HEK293 (cell line): ENCODE data around the gene CAPNS1.

ENCODE experiments used
- CTCF ChIA-PET: fragments of 350-600 bp; formaldehyde crosslinking; extraction: SDS; loops from one replicate; lab custom pipeline; 2021; ENCODE audit warnings: antibody characterized with exemption; lab: Yijun Ruan, JAX
- POLR2A ChIA-PET: fragments of 300-600 bp; formaldehyde crosslinking; extraction: SDS; loops from one replicate; lab custom pipeline; 2020; ENCODE audit warnings: antibody characterized with exemption, inconsistent platforms; lab: Yijun Ruan, JAX
- H3K27ac ChIP-seq: fragments of 200-500 bp; sonication (Bioruptor generic); 2 replicates; pipeline ENCODE4 v1.5.1; 2014; ENCODE audit warnings: low read depth, low read length, control low read depth, inconsistent platforms; ENCODE audit errors: extremely low read depth
- H3K36me3 ChIP-seq, 2 experiments: fragments of 200-500 bp in 1 of 2; sonication (Bioruptor generic) in 1 of 2; 1 replicate in 1 of 2; 2 replicates in 1 of 2; pipeline ENCODE4 v1.5.1; 2014 to 2017; ENCODE audit warnings: inconsistent platforms in 2 of 2, low read length in 2 of 2; ENCODE audit not compliant: control insufficient read depth in 2 of 2, insufficient read depth in 1 of 2
- H3K4me1 ChIP-seq: fragments of 200-500 bp; sonication (Bioruptor generic); 2 replicates; pipeline ENCODE4 v1.5.1; 2014; ENCODE audit warnings: mild to moderate bottlenecking, low read length, inconsistent platforms; ENCODE audit not compliant: control insufficient read depth, insufficient read depth
- H3K4me3 ChIP-seq: 2 replicates; pipeline ENCODE4 v1.5.1; 2011; ENCODE audit warnings: low read depth, mild to moderate bottlenecking, control low read depth, low read length, moderate library complexity
- H3K9me3 ChIP-seq: fragments of 200-500 bp; sonication (Bioruptor generic); 2 replicates; pipeline ENCODE4 v1.5.1; 2014; ENCODE audit warnings: low read depth, low read length, inconsistent platforms; ENCODE audit not compliant: control insufficient read depth, insufficient read depth
- ELK4 ChIP-seq: IDR thresholded peaks from 2 replicates; pipeline ENCODE4 v1.6.1; 2011; ENCODE audit warnings: mild to moderate bottlenecking, low read depth, low read length, borderline replicate concordance
- GLI4 ChIP-seq: fragments of 450-650 bp; formaldehyde crosslinking; IDR thresholded peaks from 2 replicates; pipeline ENCODE4 v1.5.1; 2016; ENCODE audit warnings: missing biosample characterization, missing genetic modification characterization
- GLIS1 ChIP-seq: fragments of 450-650 bp; formaldehyde crosslinking; IDR thresholded peaks from 2 replicates; pipeline ENCODE4 v1.5.1; 2016; ENCODE audit warnings: missing biosample characterization, missing genetic modification characterization
- IKZF3 ChIP-seq: fragments of 450-650 bp; IDR thresholded peaks from 2 replicates; pipeline ENCODE4 v1.5.0; 2018; ENCODE audit warnings: missing biosample characterization, mild to moderate bottlenecking, missing genetic modification characterization, moderate library complexity
- KLF7 ChIP-seq: fragments of 450-650 bp; formaldehyde crosslinking; IDR thresholded peaks from 2 replicates; pipeline ENCODE4 v1.5.1; 2016; ENCODE audit warnings: missing biosample characterization, missing genetic modification characterization, borderline replicate concordance
- KLF8 ChIP-seq: fragments of 450-650 bp; formaldehyde crosslinking; IDR thresholded peaks from 2 replicates; pipeline ENCODE4 v1.5.1; 2016; ENCODE audit warnings: missing biosample characterization, missing genetic modification characterization
- MZF1 ChIP-seq: fragments of 450-650 bp; formaldehyde crosslinking; IDR thresholded peaks from 2 replicates; pipeline ENCODE4 v1.5.1; 2017; ENCODE audit warnings: missing biosample characterization, missing genetic modification characterization, borderline replicate concordance
- SALL2 ChIP-seq: fragments of 450-650 bp; formaldehyde crosslinking; IDR thresholded peaks from 2 replicates; pipeline ENCODE4 v1.5.0; 2017; ENCODE audit warnings: missing biosample characterization, mild to moderate bottlenecking, missing genetic modification characterization, borderline replicate concordance
- SP7 ChIP-seq: fragments of 450-650 bp; formaldehyde crosslinking; IDR thresholded peaks from 2 replicates; pipeline ENCODE4 v1.5.1; 2016; ENCODE audit warnings: missing biosample characterization, missing genetic modification characterization
- ZBTB21 ChIP-seq: fragments of 450-650 bp; formaldehyde crosslinking; IDR thresholded peaks from 2 replicates; pipeline ENCODE4 v1.5.1; 2017; ENCODE audit warnings: missing biosample characterization, missing genetic modification characterization
- ZBTB7A ChIP-seq: fragments of 450-650 bp; formaldehyde crosslinking; IDR thresholded peaks from 2 replicates; pipeline ENCODE4 v1.5.1; 2016; ENCODE audit warnings: low read depth, missing biosample characterization, missing genetic modification characterization
- ZEB2 ChIP-seq: fragments of 450-650 bp; formaldehyde crosslinking; IDR thresholded peaks from 2 replicates; pipeline ENCODE4 v1.5.1; 2016; ENCODE audit warnings: missing biosample characterization, missing genetic modification characterization
- ZNF133 ChIP-seq: fragments of 450-650 bp; formaldehyde crosslinking; IDR thresholded peaks from 2 replicates; pipeline ENCODE4 v1.5.1; 2016; ENCODE audit warnings: missing biosample characterization, missing genetic modification characterization
- ZNF16 ChIP-seq: fragments of 450-650 bp; formaldehyde crosslinking; IDR thresholded peaks from 2 replicates; pipeline ENCODE4 v1.5.1; 2016; ENCODE audit warnings: low read depth, missing biosample characterization, missing genetic modification characterization
- ZNF174 ChIP-seq: fragments of 450-650 bp; formaldehyde crosslinking; IDR thresholded peaks from 2 replicates; pipeline ENCODE4 v1.5.0; 2017; ENCODE audit warnings: missing biosample characterization, mild to moderate bottlenecking, missing genetic modification characterization
- ZNF2 ChIP-seq: fragments of 450-650 bp; formaldehyde crosslinking; IDR thresholded peaks from 2 replicates; pipeline ENCODE4 v1.5.1; 2016; ENCODE audit warnings: missing biosample characterization, missing genetic modification characterization
- ZNF311 ChIP-seq: fragments of 450-650 bp; formaldehyde crosslinking; IDR thresholded peaks from 2 replicates; pipeline ENCODE4 v1.5.1; 2017; ENCODE audit warnings: missing biosample characterization, missing genetic modification characterization, borderline replicate concordance
- ZNF324 ChIP-seq: fragments of 450-650 bp; formaldehyde crosslinking; IDR thresholded peaks from 2 replicates; pipeline ENCODE4 v1.5.1; 2016; ENCODE audit warnings: missing biosample characterization, missing genetic modification characterization
- ZNF335 ChIP-seq: fragments of 450-650 bp; formaldehyde crosslinking; conservative IDR thresholded peaks from 2 replicates; pipeline ENCODE4 v1.5.1; 2016; ENCODE audit warnings: missing biosample characterization, missing genetic modification characterization
- ZNF394 ChIP-seq: fragments of 450-650 bp; formaldehyde crosslinking; IDR thresholded peaks from 2 replicates; pipeline ENCODE4 v1.5.1; 2016; ENCODE audit warnings: missing biosample characterization, missing genetic modification characterization, mild to moderate bottlenecking, moderate library complexity, borderline replicate concordance
- ZNF398 ChIP-seq: fragments of 450-650 bp; formaldehyde crosslinking; IDR thresholded peaks from 2 replicates; pipeline ENCODE4 v1.5.1; 2017; ENCODE audit warnings: missing biosample characterization, missing genetic modification characterization
- ZNF510 ChIP-seq: fragments of 450-650 bp; formaldehyde crosslinking; IDR thresholded peaks from 2 replicates; pipeline ENCODE4 v1.5.1; 2018; ENCODE audit warnings: mild to moderate bottlenecking, missing genetic modification characterization, missing biosample characterization; ENCODE audit not compliant: insufficient replicate concordance
- ZNF521 ChIP-seq: fragments of 450-650 bp; formaldehyde crosslinking; IDR thresholded peaks from 2 replicates; pipeline ENCODE4 v1.5.1; 2017; ENCODE audit warnings: missing biosample characterization, mild to moderate bottlenecking, missing genetic modification characterization
- ZNF544 ChIP-seq: fragments of 450-650 bp; formaldehyde crosslinking; IDR thresholded peaks from 2 replicates; pipeline ENCODE4 v1.5.0; 2017; ENCODE audit warnings: missing biosample characterization, missing genetic modification characterization
- ZNF560 ChIP-seq: fragments of 450-650 bp; formaldehyde crosslinking; IDR thresholded peaks from 2 replicates; pipeline ENCODE4 v1.5.1; 2017; ENCODE audit warnings: missing biosample characterization, missing genetic modification characterization, borderline replicate concordance
- ZNF610 ChIP-seq: fragments of 450-650 bp; formaldehyde crosslinking; IDR thresholded peaks from 2 replicates; pipeline ENCODE4 v1.5.1; 2016; ENCODE audit warnings: missing biosample characterization, missing genetic modification characterization, borderline replicate concordance
- ZNF639 ChIP-seq: fragments of 450-650 bp; formaldehyde crosslinking; IDR thresholded peaks from 2 replicates; pipeline ENCODE4 v1.5.1; 2016; ENCODE audit warnings: missing biosample characterization, missing genetic modification characterization
- ZNF670 ChIP-seq: fragments of 450-650 bp; formaldehyde crosslinking; IDR thresholded peaks from 2 replicates; pipeline ENCODE4 v1.5.1; 2016; ENCODE audit warnings: missing biosample characterization, missing genetic modification characterization, low read depth
- ZNF76 ChIP-seq: fragments of 450-650 bp; formaldehyde crosslinking; IDR thresholded peaks from 2 replicates; pipeline ENCODE4; 2016; ENCODE audit warnings: low read depth, missing biosample characterization, missing genetic modification characterization, borderline replicate concordance
- ZNF791 ChIP-seq: fragments of 450-650 bp; formaldehyde crosslinking; IDR thresholded peaks from 2 replicates; pipeline ENCODE4 v1.5.1; 2016; ENCODE audit warnings: missing biosample characterization, missing genetic modification characterization
- ZNF830 ChIP-seq: fragments of 450-650 bp; IDR thresholded peaks from 2 replicates; pipeline ENCODE4 v1.5.0; 2018; ENCODE audit warnings: missing biosample characterization, missing genetic modification characterization, low read depth, mild to moderate bottlenecking, moderate library complexity
- ZSCAN5A ChIP-seq: fragments of 450-650 bp; formaldehyde crosslinking; IDR thresholded peaks from 2 replicates; pipeline ENCODE4 v1.5.1; 2016; ENCODE audit warnings: missing biosample characterization, missing genetic modification characterization

The CAPNS1 gene

GRCh38 chr19:36169084-36169760, 29.4 kb downstream of the CAPNS1 start:
- Histone ChIP-seq H3K4me3 (no peak overlapping the region), H3K9me3 (no peaks in the 10 kb centered on the region), H3K36me3 (peaks cover 0 to 13% of the 10 kb centered on the region in 2 experiments; a peak in 1 of 3 replicates), H3K27ac (peak overlapping the region; percentile 92), H3K4me1 (peaks cover 28% of the 10 kb centered on the region)
- POLR2A ChIA-PET: interaction anchor here (0.7 to 6.2 kb wide), 9 partner anchors 29 to 200 kb away, joined by 3 to 64 read pairs (median 7); partner anchors contain the start of genes ALKBH6, CAPNS1, POLR2I and TBCB
- CTCF ChIA-PET: interaction anchor here (0.6 to 12.3 kb wide), 18 partner anchors 10 to 287 kb away, joined by 3 to 289 read pairs (median 4); partner anchors contain the start of genes POLR2I, TBCB and WDR62
- TF ChIP-seq ZNF2 (tag by site-specific recombination) (peak; percentile 84; the same call in 1 of the 2 replicates), ZBTB7A (tag by site-specific recombination) (no peak), ZEB2 (tag by site-specific recombination) (peak; percentile 75), ZBTB21 (0 out of 2 replicates have a peak, but pooled peaks have one; percentile 24), ZNF394 (tag by site-specific recombination) (no peak; the same call in 1 of the 2 replicates), ZNF544 (tag by site-specific recombination) (no peak), ZNF610 (peak; percentile 39; the same call in 1 of the 2 replicates), MZF1 (tag by site-specific recombination) (peak; percentile 91), ZNF398 (peak; percentile 83), ZNF335 (tag by site-specific recombination) (no peak), ZNF560 (tag by site-specific recombination) (no peak), ZNF133 (tag by site-specific recombination) (no peak), KLF7 (tag by site-specific recombination) (peak; percentile 56; the same call in 1 of the 2 replicates), IKZF3 (peak; percentile 96), ZNF76 (tag by site-specific recombination) (0 out of 2 replicates have a peak, but pooled peaks have one; percentile 25), ZNF16 (tag by site-specific recombination) (no peak), ZNF639 (tag by site-specific recombination) (peak; percentile 60), SALL2 (tag by site-specific recombination) (no peak), ZNF521 (no peak), ZNF510 (tag by site-specific recombination) (no peak), GLIS1 (0 out of 2 replicates have a peak, but pooled peaks have one; percentile 9), ZNF311 (tag by site-specific recombination) (no peak), ZNF324 (no peak), ZNF174 (tag by site-specific recombination) (no peak), KLF8 (tag by site-specific recombination) (peak; percentile 97), ZNF830 (tag by site-specific recombination) (no peak), ZNF670 (tag by site-specific recombination) (no peak), ZNF791 (no peak; the same call in 1 of the 2 replicates), GLI4 (tag by site-specific recombination) (no peak), SP7 (peak; percentile 73), ZSCAN5A (tag by site-specific recombination) (peak; percentile 70), ELK4 (no peak)
